ENCODE results near the gene MPO. TPM values are rescaled to one million over a fixed set of nuclear protein-coding genes. Genes with fewer than 3 reads are reported as not detected.

The MPO gene
- total and polyA plus RNA-seq, 9 of the 15 experiments (the other 6 are each of a cell fraction or from before 2014, with no cell fraction given): 0.04 to 0.47 (median 0.39) TPM; not detected in 6

DNA sequence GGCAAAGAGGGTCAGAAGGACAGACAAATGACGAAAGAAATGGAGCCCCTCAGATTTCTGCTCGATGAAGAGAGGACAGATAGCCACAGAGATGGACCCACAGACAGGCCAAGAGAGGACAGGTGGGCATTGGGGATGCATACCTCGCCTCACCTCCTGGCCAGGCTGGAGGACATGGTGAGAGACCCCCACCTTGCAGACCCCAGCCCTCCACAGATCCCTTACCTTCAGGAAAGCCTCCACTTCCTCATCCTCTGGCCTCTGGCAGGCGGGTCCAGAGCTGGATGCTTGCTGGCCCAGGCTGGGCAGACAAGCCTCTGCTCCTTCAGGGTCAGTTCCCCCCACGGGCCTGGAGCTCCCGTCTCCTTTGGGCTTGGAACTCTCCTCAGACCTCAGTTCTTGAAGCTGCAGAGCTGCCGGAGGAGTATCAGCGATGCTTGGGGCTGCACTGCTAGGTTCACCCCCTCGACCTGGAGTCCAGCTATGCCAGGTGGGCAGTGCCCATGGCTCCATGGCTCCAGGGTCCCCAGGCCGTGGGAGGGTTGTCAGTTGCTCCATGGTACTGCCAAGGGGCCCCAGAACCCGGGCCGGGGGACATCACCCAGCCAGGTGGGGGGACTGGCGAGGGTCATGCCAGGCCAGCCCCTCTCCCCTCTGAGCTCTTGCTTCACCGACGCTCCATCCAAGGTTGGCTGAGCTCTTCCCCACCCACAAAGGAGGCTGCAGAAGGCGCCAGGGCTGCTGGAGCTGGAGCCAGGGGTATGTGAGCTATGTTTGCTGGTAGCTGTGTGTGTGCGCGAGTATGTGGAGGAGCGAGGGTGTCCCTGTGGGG is 46.8 kb upstream of the MPO start (continued):
- TF ChIP-seq, protein P1, sequence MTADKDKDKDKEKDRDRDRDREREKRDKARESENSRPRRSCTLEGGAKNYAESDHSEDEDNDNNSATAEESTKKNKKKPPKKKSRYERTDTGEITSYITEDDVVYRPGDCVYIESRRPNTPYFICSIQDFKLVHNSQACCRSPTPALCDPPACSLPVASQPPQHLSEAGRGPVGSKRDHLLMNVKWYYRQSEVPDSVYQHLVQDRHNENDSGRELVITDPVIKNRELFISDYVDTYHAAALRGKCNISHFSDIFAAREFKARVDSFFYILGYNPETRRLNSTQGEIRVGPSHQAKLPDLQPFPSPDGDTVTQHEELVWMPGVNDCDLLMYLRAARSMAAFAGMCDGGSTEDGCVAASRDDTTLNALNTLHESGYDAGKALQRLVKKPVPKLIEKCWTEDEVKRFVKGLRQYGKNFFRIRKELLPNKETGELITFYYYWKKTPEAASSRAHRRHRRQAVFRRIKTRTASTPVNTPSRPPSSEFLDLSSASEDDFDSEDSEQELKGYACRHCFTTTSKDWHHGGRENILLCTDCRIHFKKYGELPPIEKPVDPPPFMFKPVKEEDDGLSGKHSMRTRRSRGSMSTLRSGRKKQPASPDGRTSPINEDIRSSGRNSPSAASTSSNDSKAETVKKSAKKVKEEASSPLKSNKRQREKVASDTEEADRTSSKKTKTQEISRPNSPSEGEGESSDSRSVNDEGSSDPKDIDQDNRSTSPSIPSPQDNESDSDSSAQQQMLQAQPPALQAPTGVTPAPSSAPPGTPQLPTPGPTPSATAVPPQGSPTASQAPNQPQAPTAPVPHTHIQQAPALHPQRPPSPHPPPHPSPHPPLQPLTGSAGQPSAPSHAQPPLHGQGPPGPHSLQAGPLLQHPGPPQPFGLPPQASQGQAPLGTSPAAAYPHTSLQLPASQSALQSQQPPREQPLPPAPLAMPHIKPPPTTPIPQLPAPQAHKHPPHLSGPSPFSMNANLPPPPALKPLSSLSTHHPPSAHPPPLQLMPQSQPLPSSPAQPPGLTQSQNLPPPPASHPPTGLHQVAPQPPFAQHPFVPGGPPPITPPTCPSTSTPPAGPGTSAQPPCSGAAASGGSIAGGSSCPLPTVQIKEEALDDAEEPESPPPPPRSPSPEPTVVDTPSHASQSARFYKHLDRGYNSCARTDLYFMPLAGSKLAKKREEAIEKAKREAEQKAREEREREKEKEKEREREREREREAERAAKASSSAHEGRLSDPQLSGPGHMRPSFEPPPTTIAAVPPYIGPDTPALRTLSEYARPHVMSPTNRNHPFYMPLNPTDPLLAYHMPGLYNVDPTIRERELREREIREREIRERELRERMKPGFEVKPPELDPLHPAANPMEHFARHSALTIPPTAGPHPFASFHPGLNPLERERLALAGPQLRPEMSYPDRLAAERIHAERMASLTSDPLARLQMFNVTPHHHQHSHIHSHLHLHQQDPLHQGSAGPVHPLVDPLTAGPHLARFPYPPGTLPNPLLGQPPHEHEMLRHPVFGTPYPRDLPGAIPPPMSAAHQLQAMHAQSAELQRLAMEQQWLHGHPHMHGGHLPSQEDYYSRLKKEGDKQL (CRISPR knock-in tag; IDR thresholded peaks at IDR 0.05; ENCODE audit: borderline replicate concordance): 0 out of 2 replicates have a peak, but pooled peaks have one; percentile 49
- TF ChIP-seq CBFB (CRISPR knock-in tag; IDR thresholded peaks at IDR 0.05): 0 out of 2 replicates have a peak, but pooled peaks have one; percentile 7
- no peak for TF ChIP-seq POLR2B (IDR thresholded peaks at IDR 0.05; ENCODE audit: low read depth, partially characterized antibody)
- peak; percentile 6 for TF ChIP-seq RBBP5 (IDR thresholded peaks at IDR 0.05; ENCODE audit: borderline replicate concordance, insufficient read depth, low read length, poor library complexity, severe bottlenecking)
- TF ChIP-seq, protein P2, sequence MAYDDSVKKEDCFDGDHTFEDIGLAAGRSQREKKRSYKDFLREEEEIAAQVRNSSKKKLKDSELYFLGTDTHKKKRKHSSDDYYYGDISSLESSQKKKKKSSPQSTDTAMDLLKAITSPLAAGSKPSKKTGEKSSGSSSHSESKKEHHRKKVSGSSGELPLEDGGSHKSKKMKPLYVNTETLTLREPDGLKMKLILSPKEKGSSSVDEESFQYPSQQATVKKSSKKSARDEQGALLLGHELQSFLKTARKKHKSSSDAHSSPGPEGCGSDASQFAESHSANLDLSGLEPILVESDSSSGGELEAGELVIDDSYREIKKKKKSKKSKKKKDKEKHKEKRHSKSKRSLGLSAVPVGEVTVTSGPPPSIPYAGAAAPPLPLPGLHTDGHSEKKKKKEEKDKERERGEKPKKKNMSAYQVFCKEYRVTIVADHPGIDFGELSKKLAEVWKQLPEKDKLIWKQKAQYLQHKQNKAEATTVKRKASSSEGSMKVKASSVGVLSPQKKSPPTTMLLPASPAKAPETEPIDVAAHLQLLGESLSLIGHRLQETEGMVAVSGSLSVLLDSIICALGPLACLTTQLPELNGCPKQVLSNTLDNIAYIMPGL (CRISPR knock-in tag; IDR thresholded peaks at IDR 0.05): 0 out of 2 replicates have a peak, but pooled peaks have one; percentile 8
- peak; percentile 16 for TF ChIP-seq CCNT2 (IDR thresholded peaks at IDR 0.05; ENCODE audit: borderline replicate concordance, extremely low read depth, insufficient read length, low read depth, low read length)
- TF ChIP-seq, protein P3, sequence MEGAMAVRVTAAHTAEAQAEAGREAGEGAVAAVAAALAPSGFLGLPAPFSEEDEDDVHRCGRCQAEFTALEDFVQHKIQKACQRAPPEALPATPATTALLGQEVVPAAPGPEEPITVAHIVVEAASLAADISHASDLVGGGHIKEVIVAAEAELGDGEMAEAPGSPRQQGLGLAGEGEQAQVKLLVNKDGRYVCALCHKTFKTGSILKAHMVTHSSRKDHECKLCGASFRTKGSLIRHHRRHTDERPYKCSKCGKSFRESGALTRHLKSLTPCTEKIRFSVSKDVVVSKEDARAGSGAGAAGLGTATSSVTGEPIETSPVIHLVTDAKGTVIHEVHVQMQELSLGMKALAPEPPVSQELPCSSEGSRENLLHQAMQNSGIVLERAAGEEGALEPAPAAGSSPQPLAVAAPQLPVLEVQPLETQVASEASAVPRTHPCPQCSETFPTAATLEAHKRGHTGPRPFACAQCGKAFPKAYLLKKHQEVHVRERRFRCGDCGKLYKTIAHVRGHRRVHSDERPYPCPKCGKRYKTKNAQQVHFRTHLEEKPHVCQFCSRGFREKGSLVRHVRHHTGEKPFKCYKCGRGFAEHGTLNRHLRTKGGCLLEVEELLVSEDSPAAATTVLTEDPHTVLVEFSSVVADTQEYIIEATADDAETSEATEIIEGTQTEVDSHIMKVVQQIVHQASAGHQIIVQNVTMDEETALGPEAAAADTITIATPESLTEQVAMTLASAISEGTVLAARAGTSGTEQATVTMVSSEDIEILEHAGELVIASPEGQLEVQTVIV (CRISPR knock-in tag; IDR thresholded peaks at IDR 0.05; ENCODE audit: borderline replicate concordance): peak; percentile 56; the same call in 1 of the 2 replicates
- TF ChIP-seq ERF (CRISPR knock-in tag; IDR thresholded peaks at IDR 0.05): 0 out of 2 replicates have a peak, but pooled peaks have one; percentile 28
- peak; percentile 100 for TF ChIP-seq RBM22 (IDR thresholded peaks at IDR 0.05; ENCODE audit: low read depth, low read length, poor library complexity, severe bottlenecking)
- peak; percentile 100 for TF ChIP-seq CCAR2 (IDR thresholded peaks at IDR 0.05; ENCODE audit: low read depth, low read length)
- TF ChIP-seq, protein P4, sequence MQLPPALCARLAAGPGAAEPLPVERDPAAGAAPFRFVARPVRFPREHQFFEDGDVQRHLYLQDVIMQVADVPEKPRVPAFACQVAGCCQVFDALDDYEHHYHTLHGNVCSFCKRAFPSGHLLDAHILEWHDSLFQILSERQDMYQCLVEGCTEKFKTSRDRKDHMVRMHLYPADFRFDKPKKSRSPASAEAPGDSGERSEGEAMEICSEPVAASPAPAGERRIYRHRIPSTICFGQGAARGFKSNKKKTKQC (CRISPR knock-in tag; IDR thresholded peaks at IDR 0.05): no peak
- peak; percentile 79 for TF ChIP-seq HNRNPLL (IDR thresholded peaks at IDR 0.05; ENCODE audit: low read depth, low read length, poor library complexity, severe bottlenecking)
- peak; percentile 89 for TF ChIP-seq TAF15 (IDR thresholded peaks at IDR 0.05; ENCODE audit: low read depth, low read length)
